HG03378 (cell line): ENCODE data around the gene TMEM109.

Experiments used
- ATAC-seq: cut with Tn5 transposase; IDR thresholded peaks from one replicate; pipeline ENCODE4 v1.9.1; 2021; ENCODE audit warnings: mild to moderate bottlenecking, moderate library complexity; ENCODE audit not compliant: unreplicated experiment

TMEM109 gene, protein sequence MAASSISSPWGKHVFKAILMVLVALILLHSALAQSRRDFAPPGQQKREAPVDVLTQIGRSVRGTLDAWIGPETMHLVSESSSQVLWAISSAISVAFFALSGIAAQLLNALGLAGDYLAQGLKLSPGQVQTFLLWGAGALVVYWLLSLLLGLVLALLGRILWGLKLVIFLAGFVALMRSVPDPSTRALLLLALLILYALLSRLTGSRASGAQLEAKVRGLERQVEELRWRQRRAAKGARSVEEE

GRCh38 chr11:60913793-60914632 is at the start of gene TMEM109:
Gene TMEM109, plus strand, starts transcription at chr11:60914158. Its CDS starts 5,536 bp downstream, at chr11:60919694.
- ATAC-seq: no peak

- no peak for ATAC-seq
Observed at GRCh38 chr11:60864856-60865513, 49.0 kb upstream of the TMEM109 start.

DNA sequence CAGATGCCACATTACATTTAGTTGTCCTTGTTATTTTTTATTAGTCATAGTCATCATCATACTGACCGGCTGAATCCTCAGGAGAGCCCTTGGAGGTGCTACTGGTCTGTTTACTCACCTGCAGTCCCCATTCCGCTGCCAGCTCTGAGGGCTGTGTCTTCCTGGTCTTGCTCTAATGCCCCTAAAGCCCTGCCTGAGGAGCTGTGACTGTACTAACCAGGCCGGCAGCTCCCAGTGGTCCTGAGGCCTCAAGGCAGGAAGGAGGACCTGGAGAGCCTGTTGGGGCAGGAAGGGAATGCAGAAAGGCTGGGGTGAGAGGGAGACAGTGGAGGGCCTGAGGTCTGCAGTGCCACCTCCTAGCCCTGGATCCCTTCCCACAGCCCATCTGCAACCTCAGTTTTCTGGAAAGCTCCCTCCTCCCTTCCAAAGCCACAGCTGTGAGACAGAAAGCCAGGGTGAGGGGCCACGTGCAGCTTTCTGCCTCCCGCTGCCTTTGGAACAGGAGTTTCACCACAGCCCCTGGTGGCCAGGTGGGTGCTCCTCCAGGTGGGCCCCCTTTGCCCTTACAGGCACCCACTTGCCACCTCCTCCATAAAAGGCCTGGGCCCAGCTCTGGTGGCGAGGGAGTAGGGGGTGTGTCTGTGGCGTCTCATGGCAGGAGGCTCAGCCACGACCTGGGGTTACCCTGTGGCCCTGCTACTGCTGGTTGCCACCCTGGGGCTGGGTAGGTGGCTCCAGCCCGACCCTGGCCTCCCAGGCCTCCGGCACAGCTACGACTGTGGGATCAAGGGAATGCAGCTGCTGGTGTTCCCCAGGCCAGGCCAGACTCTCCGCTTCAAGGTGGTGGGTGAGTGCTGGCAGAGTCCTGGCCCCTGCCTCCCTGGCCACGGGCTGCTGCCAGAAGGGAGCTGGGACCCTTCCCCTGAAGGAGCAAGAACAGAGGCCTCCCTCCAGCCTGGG is 46.8 kb upstream of the TMEM109 start, which contains the start of gene ZP1:
Gene ZP1, plus strand, starts transcription at position 632 of the 960 bp plus-strand sequence. Its CDS starts 20 bp downstream, at position 652.
- no peak for ATAC-seq

DNA sequence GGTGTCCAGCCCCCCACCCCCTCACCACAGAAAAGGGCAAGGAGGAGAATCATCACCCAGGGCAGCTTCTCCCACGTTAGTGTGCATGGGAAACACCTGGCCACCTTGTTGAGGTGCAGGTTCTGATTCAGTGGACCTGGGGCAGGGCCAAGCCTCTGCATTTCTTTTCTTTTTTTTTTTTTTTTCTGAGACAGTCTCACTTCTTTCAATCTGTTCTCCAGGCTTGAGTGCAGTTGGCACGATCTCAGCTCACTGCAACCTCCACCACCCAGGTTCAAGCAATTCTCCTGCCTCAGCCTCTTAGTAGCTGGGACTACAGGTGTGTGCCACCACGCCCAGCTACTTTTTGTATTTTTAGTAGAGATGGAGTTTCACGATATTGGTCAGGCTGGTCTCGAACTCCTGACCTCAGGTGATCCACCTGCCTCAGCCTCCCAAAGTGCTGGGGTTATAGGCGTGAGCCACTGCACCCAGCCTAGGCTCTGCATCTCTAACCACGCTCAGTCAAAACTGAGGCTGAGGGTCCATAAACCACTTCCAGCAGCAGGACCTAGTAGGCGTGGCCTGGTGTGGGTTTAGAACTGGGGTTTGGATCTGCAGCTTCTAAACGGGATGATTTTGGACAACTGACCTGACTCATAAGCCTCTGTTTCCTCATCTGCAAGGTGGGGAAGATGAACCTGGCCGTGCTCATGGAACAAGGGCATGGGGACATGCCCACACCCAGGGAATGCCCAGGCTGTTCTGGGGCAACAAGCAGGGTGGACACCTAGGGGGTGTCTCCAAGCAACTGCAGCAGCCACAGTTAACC is 45.9 kb upstream of the TMEM109 start:
- no peak for ATAC-seq

DNA sequence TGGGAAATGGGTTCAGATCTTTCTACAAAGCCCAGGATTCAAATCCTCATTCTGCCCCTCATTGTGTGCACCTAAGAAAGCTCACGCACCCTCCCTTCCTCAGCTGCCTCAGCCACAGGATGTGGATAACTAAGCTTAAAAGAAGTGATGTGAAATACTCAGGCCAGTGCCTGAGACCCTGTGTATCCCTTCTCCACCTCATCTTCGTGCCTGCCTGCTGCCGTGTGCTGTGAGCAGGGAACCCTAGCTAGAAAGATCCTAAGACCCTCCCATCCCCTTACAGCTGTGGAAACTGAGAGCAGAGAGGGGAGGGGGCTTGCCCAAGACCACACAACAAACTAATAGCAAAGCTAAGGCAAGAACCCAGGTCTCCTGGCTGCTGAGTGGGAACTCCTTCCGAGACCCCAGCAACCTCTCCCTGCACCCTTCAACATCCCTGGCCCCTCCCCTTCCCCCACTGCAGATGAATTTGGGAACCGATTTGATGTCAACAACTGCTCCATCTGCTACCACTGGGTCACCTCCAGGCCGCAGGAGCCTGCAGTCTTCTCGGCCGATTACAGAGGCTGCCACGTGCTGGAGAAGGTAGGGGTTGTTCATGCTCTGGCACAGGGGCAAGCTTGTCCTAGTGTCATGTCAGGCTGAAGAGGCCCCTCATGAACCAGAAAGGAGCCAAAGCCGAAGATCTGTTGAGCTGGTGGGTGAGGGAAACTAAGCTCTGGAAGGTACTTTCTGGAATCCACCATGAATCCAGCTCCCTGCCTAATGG is 45.1 kb upstream of the TMEM109 start:
- ATAC-seq: no peak

- no peak for ATAC-seq
Observed at GRCh38 chr11:60869451-60869825, 44.5 kb upstream of the TMEM109 start.

- no peak for ATAC-seq
Observed at GRCh38 chr11:60870276-60870675, 43.7 kb upstream of the TMEM109 start.

DNA sequence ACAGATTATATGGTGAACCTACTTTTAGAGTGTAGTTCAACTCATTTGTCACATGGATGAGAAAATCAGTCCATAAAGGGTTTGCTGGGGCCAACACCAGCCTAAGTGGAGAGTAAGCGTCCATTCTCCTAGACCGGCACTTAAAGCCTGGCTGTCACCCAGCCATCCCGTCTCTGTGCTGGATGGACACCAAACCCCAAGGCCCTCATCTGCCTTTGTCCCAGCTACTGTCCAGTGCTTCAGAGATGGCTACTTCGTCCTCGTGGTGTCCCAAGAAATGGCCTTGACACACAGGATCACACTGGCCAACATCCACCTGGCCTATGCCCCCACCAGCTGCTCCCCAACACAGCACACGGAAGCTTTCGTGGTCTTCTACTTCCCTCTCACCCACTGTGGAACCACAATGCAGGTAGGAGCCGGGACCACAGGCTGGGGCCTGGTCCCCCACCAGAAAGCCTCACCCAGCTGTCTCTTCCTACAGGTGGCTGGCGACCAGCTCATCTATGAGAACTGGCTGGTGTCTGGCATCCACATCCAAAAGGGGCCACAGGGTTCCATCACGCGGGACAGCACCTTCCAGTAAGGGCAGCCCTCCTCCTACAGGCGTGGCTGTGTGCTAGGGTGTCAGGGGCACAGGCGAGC is 43.1 kb upstream of the TMEM109 start:
- no peak for ATAC-seq

GRCh38 chr11:60871378-60872061 is 42.4 kb upstream of the TMEM109 start:
- ATAC-seq: no peak

DNA sequence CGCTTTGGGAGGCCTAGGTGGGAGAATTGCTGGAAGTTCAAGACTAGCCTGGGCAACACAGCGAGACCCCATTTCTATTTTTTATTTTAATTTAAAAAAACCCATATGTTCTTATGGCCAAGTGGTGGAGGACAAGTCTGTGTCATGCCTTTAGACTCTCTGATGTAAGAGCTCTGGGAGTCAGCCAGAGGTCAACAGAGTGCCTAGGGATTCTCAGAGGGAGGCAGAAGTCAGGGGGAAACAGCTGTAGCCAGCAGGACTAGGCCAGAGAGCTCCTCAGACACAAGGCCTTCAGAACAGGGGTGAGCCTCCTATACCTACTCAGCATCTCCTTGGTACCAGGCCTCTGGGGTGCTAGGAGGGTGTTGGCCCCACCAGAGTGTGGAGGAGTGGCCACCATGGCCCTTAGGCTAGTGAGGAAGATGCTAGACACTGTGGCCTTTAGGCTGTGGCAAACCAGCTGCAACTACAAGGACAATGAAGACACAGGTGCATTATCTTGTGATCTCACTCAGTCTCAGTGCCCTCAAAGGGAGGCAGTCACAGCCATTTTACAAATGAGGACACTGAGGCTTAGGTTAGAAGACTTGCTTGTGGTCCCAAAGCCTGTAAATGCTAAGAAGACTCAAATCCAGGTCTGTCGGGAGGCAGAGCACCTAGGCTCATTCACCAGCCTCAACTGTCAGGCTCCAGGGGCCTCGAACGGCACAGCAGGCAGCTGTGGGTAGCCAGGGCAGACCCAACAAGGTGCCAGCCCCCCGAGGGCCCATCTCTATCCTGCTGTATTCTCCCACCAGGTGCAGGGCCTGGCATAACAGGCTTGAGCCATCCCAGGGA is 41.6 kb upstream of the TMEM109 start:
- ATAC-seq: no peak

GRCh38 chr11:60872961-60873524 is 40.9 kb upstream of the TMEM109 start:
- no peak for ATAC-seq

GRCh38 chr11:60873533-60873932 is 40.4 kb upstream of the TMEM109 start:
- ATAC-seq: no peak

GRCh38 chr11:60874421-60875365 is 39.3 kb upstream of the TMEM109 start:
- no peak for ATAC-seq

DNA sequence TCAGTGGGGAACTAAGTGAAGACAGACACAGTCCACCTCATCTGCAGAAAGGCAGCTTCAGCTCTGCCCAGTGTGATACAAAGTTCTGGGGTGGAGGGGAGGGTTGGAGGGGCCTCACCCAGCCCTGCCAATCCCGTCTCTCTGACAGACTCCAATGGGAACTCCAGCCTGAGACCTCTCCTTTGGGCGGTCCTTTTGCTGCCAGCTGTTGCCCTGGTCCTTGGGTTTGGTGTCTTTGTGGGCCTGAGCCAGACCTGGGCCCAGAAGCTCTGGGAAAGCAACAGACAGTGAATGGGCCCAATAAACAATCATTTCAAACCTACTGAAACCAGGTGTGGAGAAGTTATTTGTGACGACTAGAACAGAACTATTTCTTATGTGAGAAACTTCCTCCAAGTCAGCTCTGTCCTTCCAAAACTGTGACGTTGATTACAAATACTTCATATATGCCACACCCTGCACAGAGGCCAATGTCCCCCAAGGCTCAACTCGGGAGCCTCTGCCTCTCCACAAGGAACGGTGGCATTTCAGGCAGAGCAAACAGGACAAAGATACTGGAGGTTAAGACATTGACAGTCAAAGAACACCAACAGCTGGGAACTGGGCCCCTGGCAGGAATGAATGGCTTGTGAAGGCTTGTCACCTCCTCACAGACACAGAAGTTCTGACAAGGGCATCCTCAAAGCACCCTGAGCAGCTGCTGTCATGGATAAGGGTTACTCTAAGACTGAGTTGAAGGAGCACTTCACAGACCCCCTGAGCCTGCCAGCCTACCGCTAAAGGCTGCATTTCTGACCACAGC is 38.4 kb upstream of the TMEM109 start:
- no peak for ATAC-seq

- ATAC-seq: no peak
Observed at GRCh38 chr11:60876168-60876485, 37.8 kb upstream of the TMEM109 start.
